ENCODE results near the gene PHYKPL. TPM values are rescaled to one million over a fixed set of nuclear protein-coding genes. Genes with fewer than 3 reads are reported as not detected.
A peak's percentile ranks its signal among the peaks of the same experiment; 100 is the strongest.

The PHYKPL gene
- total RNA-seq, 1 donor from 2014 or later, result 205 TPM

- no peak for DNase-seq
- Mint-ChIP-seq H3K36me3 (ENCODE audit: low read depth) (no peaks in the 10 kb centered on the region), H3K27me3 (no peaks in the 10 kb centered on the region), H3K9me3 (no peaks in the 10 kb centered on the region), H3K4me1 (peaks cover 51% of the 10 kb centered on the region), H3K4me3 (no peak overlapping the region), H3K27ac (peak overlapping the region; percentile 85)
- intact Hi-C loops (cut with micrococcal nuclease), result loop anchor here (5.0 kb wide), 2 partner anchors 223 to 1253 kb away; no protein-coding TSS in a partner anchor
- ChIA-PET CTCF (interaction anchor here (1.8 kb wide), 1 partner anchor 41 kb away, joined by 6 read pairs; no protein-coding TSS in a partner anchor), POLR2A (interaction anchor here (0.6 to 0.9 kb wide), 2 partner anchors 11 to 1588 kb away, joined by 3 read pairs; no protein-coding TSS in a partner anchor)
- peak; percentile 26 for ATAC-seq (ENCODE audit: low read depth)
- TF ChIP-seq CTCF (IDR thresholded peaks at IDR 0.05), result no peak
These were observed 6.3 kb upstream of the PHYKPL start for GRCh38 chr5:178238711-178239592.

GRCh38 chr5:178238313-178238635 is 5.7 kb upstream of the PHYKPL start:
- Mint-ChIP-seq H3K4me1 (peaks cover 51% of the 10 kb centered on the region), H3K27me3 (no peaks in the 10 kb centered on the region), H3K27ac (peak overlapping the region; percentile 85), H3K36me3 (ENCODE audit: low read depth) (peaks cover 1% of the 10 kb centered on the region), H3K9me3 (no peaks in the 10 kb centered on the region), H3K4me3 (no peak overlapping the region)
- ATAC-seq (ENCODE audit: low read depth) (no peak), DNase-seq (no peak)
- intact Hi-C loops (cut with micrococcal nuclease), result loop anchor here (5.0 kb wide), 2 partner anchors 224 to 1254 kb away; no protein-coding TSS in a partner anchor
- no peak for TF ChIP-seq CTCF (IDR thresholded peaks at IDR 0.05)
- ChIA-PET CTCF (interaction anchor here (1.8 kb wide), 1 partner anchor 42 kb away, joined by 6 read pairs; no protein-coding TSS in a partner anchor), POLR2A (interaction anchor here (0.9 kb wide), 2 partner anchors 12 to 34 kb away, joined by 3 read pairs; partner anchors contain the start of gene HNRNPAB)

GRCh38 chr5:178237431-178238312 is 5.1 kb upstream of the PHYKPL start:
- Mint-ChIP-seq H3K4me1 (peaks cover 55% of the 10 kb centered on the region), H3K4me3 (no peak overlapping the region), H3K27me3 (no peaks in the 10 kb centered on the region), H3K9me3 (no peaks in the 10 kb centered on the region), H3K27ac (peak overlapping the region; percentile 85), H3K36me3 (ENCODE audit: low read depth) (peaks cover 1% of the 10 kb centered on the region)
- ATAC-seq (ENCODE audit: low read depth) (no peak), DNase-seq (no peak)
- ChIA-PET POLR2A (interaction anchor here (0.9 kb wide), 1 partner anchor 33 kb away, joined by 3 read pairs; the partner anchor contains the start of gene HNRNPAB), CTCF (interaction anchor here (1.8 kb wide), 1 partner anchor 43 kb away, joined by 6 read pairs; no protein-coding TSS in a partner anchor)
- intact Hi-C loops (cut with micrococcal nuclease), result loop anchor here (5.0 kb wide), 2 partner anchors 225 to 1255 kb away; no protein-coding TSS in a partner anchor
- no peak for TF ChIP-seq CTCF (IDR thresholded peaks at IDR 0.05)

GRCh38 chr5:178236679-178237078 is 4.1 kb upstream of the PHYKPL start:
- intact Hi-C loops (cut with micrococcal nuclease), result loop anchor here (5.0 kb wide), 2 partner anchors 226 to 1256 kb away; no protein-coding TSS in a partner anchor
- DNase-seq (no peak), ATAC-seq (ENCODE audit: low read depth) (no peak)
- Mint-ChIP-seq H3K4me1 (peaks cover 54% of the 10 kb centered on the region), H3K36me3 (ENCODE audit: low read depth) (peaks cover 3% of the 10 kb centered on the region), H3K4me3 (no peak overlapping the region), H3K9me3 (no peaks in the 10 kb centered on the region), H3K27me3 (no peaks in the 10 kb centered on the region), H3K27ac (no peak overlapping the region)
- ChIA-PET CTCF (no interaction called here), POLR2A (no interaction called here)
- no peak for TF ChIP-seq CTCF (IDR thresholded peaks at IDR 0.05)

All from activated B cell treated with CpG ODN at 0.5 μM for 24 hours (primary cell).